Erythroblast (primary cell): ENCODE results near the gene CCDC197.

Experiments used
- GATA1 ChIP-seq: IDR thresholded peaks from 2 replicates; pipeline ENCODE4 v1.6.1; 2011; ENCODE audit warnings: low read depth, mild to moderate bottlenecking, control low read depth, low read length, moderate library complexity
- POLR2A ChIP-seq: IDR thresholded peaks from 2 replicates; pipeline ENCODE4 v1.6.1; 2011; ENCODE audit warnings: mild to moderate bottlenecking, low read length

DNA sequence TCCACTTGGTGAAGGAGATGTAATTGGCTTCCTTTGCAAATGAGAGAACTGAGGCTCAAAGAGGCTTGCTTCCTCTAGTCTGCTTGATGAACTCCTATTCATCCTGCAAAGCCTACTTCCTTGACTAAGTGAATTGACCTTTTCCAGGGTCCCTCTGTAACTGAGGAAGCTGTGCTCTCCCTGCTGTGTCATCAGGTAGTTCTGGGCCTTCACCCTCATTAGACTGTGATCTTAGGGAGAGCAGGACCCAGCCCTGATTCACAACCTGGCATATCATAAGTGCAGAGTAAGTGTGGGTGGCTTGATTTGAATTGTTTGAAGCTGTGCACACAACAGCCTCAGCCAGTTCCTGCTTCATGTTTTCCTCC is 37.0 kb upstream of the CCDC197 start:
- TF ChIP-seq POLR2A = no peak
- no peak for TF ChIP-seq GATA1
